BLaER1 treated with 17β-estradiol and CSF1 and Interleukin-3, amounts not matched to agents 10 nM and 100 nM (cell line): ENCODE results near the gene RECQL5.

ENCODE experiments used
- H3K27ac ChIP-seq, 11 experiments: shearing (Covaris generic); formaldehyde crosslinking; 2 replicates each; pipeline ENCODE4 v1.8.1; 2022
- H3K27me3 ChIP-seq, 11 experiments: shearing (Covaris generic); formaldehyde crosslinking; 2 replicates each; pipeline ENCODE4 v1.8.1; 2022
- H3K36me3 ChIP-seq, 11 experiments: shearing (Covaris generic); formaldehyde crosslinking; 2 replicates each; pipeline ENCODE4 v1.8.1; 2022
- H3K4me1 ChIP-seq, 10 experiments: shearing (Covaris generic); formaldehyde crosslinking; 2 replicates each; pipeline ENCODE4 v1.8.1; 2022
- H3K4me2 ChIP-seq, 11 experiments: shearing (Covaris generic); formaldehyde crosslinking; 2 replicates each; pipeline ENCODE4 v1.8.1; 2022
- H3K4me3 ChIP-seq, 10 experiments: shearing (Covaris generic); formaldehyde crosslinking; 2 replicates each; pipeline ENCODE4 v1.8.1; 2022
- H3K9ac ChIP-seq, 11 experiments: shearing (Covaris generic); formaldehyde crosslinking; 2 replicates each; pipeline ENCODE4 v1.8.1; 2022
- H3K9me3 ChIP-seq, 11 experiments: shearing (Covaris generic); formaldehyde crosslinking; replicated peaks in 1 of 11; 2 replicates each; pipeline ENCODE4 v1.8.1; 2022
- H4K20me1 ChIP-seq, 11 experiments: shearing (Covaris generic); formaldehyde crosslinking; 2 replicates each; pipeline ENCODE4 v1.8.1; 2022
- Cebpa-rat ChIP-seq, 11 experiments: shearing (Covaris generic); IDR thresholded peaks; 2 replicates each; pipeline ENCODE4 v1.8.1; 2022

RECQL5 gene

GRCh38 chr17:75626496-75627038 lies 40.4 kb downstream of the RECQL5 start:
- H3K9ac ChIP-seq, result peak overlapping the region; percentile 22 to 73 (median 60); a peak in 19 of 22 replicates
- peaks cover 21 to 76% (median 66%) of the 10 kb centered on the region in 10 experiments for H3K4me1 ChIP-seq
- H3K36me3 ChIP-seq, result peaks cover 31 to 92% (median 64%) of the 10 kb centered on the region in 11 experiments
- no peak for TF ChIP-seq Cebpa-rat (IDR thresholded peaks at IDR 0.05)
- no peaks in the 10 kb centered on the region for H3K27me3 ChIP-seq
- peak overlapping the region in 5 of 10 experiments; percentile 2 to 33 (median 7); a peak in 6 of 20 replicates for H3K4me3 ChIP-seq
- no peaks in the 10 kb centered on the region for H3K9me3 ChIP-seq
- H3K4me2 ChIP-seq, result peak overlapping the region; percentile 29 to 97 (median 86)
- peaks cover 0 to 83% (median 19%) of the 10 kb centered on the region in 11 experiments; a peak in 17 of 22 replicates for H4K20me1 ChIP-seq
- H3K27ac ChIP-seq, result peak overlapping the region in 8 of 11 experiments; percentile 39 to 83 (median 70); a peak in 17 of 22 replicates

- Histone ChIP-seq H3K4me1 (peaks cover 21 to 70% (median 62%) of the 10 kb centered on the region in 10 experiments), H3K27me3 (no peaks in the 10 kb centered on the region), H3K27ac (peak overlapping the region in 8 of 11 experiments; percentile 39 to 83 (median 70); a peak in 17 of 22 replicates), H4K20me1 (peaks cover 0 to 89% (median 19%) of the 10 kb centered on the region in 11 experiments; a peak in 17 of 22 replicates), H3K9me3 (no peaks in the 10 kb centered on the region), H3K9ac (peak overlapping the region; percentile 22 to 73 (median 60); a peak in 19 of 22 replicates), H3K4me2 (peak overlapping the region; percentile 29 to 97 (median 86)), H3K36me3 (peaks cover 37 to 93% (median 70%) of the 10 kb centered on the region in 11 experiments), H3K4me3 (peak overlapping the region in 4 of 10 experiments; percentile 2 to 33 (median 6); a peak in 4 of 20 replicates)
- TF ChIP-seq Cebpa-rat (IDR thresholded peaks at IDR 0.05), result no peak
These were observed 41.0 kb downstream of the RECQL5 start for GRCh38 chr17:75625813-75626486.

GRCh38 chr17:75624714-75625345 lies 42.1 kb downstream of the RECQL5 start:
- H3K9ac ChIP-seq, result peak overlapping the region in 6 of 11 experiments; percentile 9 to 72 (median 51); a peak in 5 of 22 replicates
- H3K4me1 ChIP-seq, result peaks cover 21 to 65% (median 59%) of the 10 kb centered on the region in 10 experiments
- H3K36me3 ChIP-seq, result peaks cover 48 to 95% (median 76%) of the 10 kb centered on the region in 11 experiments
- no peaks in the 10 kb centered on the region for H3K27me3 ChIP-seq
- H3K4me2 ChIP-seq, result peak overlapping the region in 8 of 11 experiments; percentile 67 to 97 (median 90); a peak in 16 of 22 replicates
- H4K20me1 ChIP-seq, result peaks cover 0 to 93% (median 19%) of the 10 kb centered on the region in 11 experiments; a peak in 17 of 22 replicates
- TF ChIP-seq Cebpa-rat (IDR thresholded peaks at IDR 0.05), result no peak
- H3K9me3 ChIP-seq, result no peaks in the 10 kb centered on the region
- H3K27ac ChIP-seq, result peak overlapping the region in 5 of 11 experiments; percentile 6 to 83 (median 74); a peak in 7 of 22 replicates
- no peak overlapping the region; a peak in 1 of 20 replicates for H3K4me3 ChIP-seq

GRCh38 chr17:75624021-75624420 lies 42.9 kb downstream of the RECQL5 start:
- Histone ChIP-seq H3K27me3 (no peaks in the 10 kb centered on the region), H3K4me1 (peaks cover 21 to 57% (median 51%) of the 10 kb centered on the region in 10 experiments), H4K20me1 (peaks cover 0 to 94% (median 19%) of the 10 kb centered on the region in 11 experiments; a peak in 17 of 22 replicates), H3K27ac (peak overlapping the region in 2 of 11 experiments; percentile 6 to 79; a peak in 2 of 22 replicates), H3K9ac (peak overlapping the region in 2 of 11 experiments; percentile 22 to 23; a peak in 3 of 22 replicates), H3K4me2 (peak overlapping the region in 3 of 11 experiments; percentile 67 to 97 (median 91); a peak in 5 of 22 replicates), H3K36me3 (peaks cover 56 to 99% (median 84%) of the 10 kb centered on the region in 11 experiments), H3K9me3 (no peaks in the 10 kb centered on the region), H3K4me3 (no peak overlapping the region)
- TF ChIP-seq Cebpa-rat (IDR thresholded peaks at IDR 0.05), result no peak

GRCh38 chr17:75623386-75623785 lies 43.6 kb downstream of the RECQL5 start:
- peaks cover 21 to 50% (median 45%) of the 10 kb centered on the region in 10 experiments for H3K4me1 ChIP-seq
- H3K27ac ChIP-seq, result 0 out of 22 replicates have a peak overlapping the region, but pooled peaks of 1 of the 11 experiments have one; percentile 20
- TF ChIP-seq Cebpa-rat (IDR thresholded peaks at IDR 0.05), result no peak
- H3K27me3 ChIP-seq, result no peaks in the 10 kb centered on the region
- H3K9me3 ChIP-seq, result no peaks in the 10 kb centered on the region
- peaks cover 63 to 100% (median 90%) of the 10 kb centered on the region in 11 experiments for H3K36me3 ChIP-seq
- no peak overlapping the region for H3K4me3 ChIP-seq
- no peak overlapping the region for H3K4me2 ChIP-seq
- no peak overlapping the region for H3K9ac ChIP-seq
- peaks cover 0 to 92% (median 19%) of the 10 kb centered on the region in 11 experiments; a peak in 17 of 22 replicates for H4K20me1 ChIP-seq

GRCh38 chr17:75622771-75623273 lies 44.1 kb downstream of the RECQL5 start:
- Histone ChIP-seq H3K27me3 (no peaks in the 10 kb centered on the region), H3K4me1 (peaks cover 21 to 45% (median 39%) of the 10 kb centered on the region in 10 experiments), H3K36me3 (peaks cover 68 to 100% (median 94%) of the 10 kb centered on the region in 11 experiments), H3K4me2 (no peak overlapping the region), H3K4me3 (no peak overlapping the region), H3K9ac (no peak overlapping the region), H3K9me3 (no peaks in the 10 kb centered on the region), H4K20me1 (peaks cover 0 to 88% (median 19%) of the 10 kb centered on the region in 11 experiments; a peak in 17 of 22 replicates), H3K27ac (peak overlapping the region in 1 of 11 experiments; percentile 20; a peak in 1 of 22 replicates)
- no peak for TF ChIP-seq Cebpa-rat (IDR thresholded peaks at IDR 0.05)

GRCh38 chr17:75622076-75622475 lies 44.9 kb downstream of the RECQL5 start:
- peaks cover 0 to 91% (median 18%) of the 10 kb centered on the region in 11 experiments; a peak in 17 of 22 replicates for H4K20me1 ChIP-seq
- H3K4me1 ChIP-seq, result peaks cover 18 to 37% (median 32%) of the 10 kb centered on the region in 10 experiments
- peak overlapping the region in 2 of 11 experiments; percentile 8 to 24; a peak in 1 of 22 replicates for H3K9ac ChIP-seq

GRCh38 chr17:75621489-75621888 lies 45.5 kb downstream of the RECQL5 start:
- Histone ChIP-seq H3K27ac (no peak overlapping the region; a peak in 1 of 22 replicates), H3K4me2 (no peak overlapping the region), H3K27me3 (no peaks in the 10 kb centered on the region), H3K9me3 (no peaks in the 10 kb centered on the region), H4K20me1 (peaks cover 0 to 91% (median 14%) of the 10 kb centered on the region in 11 experiments; a peak in 17 of 22 replicates), H3K36me3 (peaks cover 74 to 100% (median 97%) of the 10 kb centered on the region in 11 experiments), H3K4me3 (no peak overlapping the region), H3K4me1 (peaks cover 12 to 31% (median 26%) of the 10 kb centered on the region in 10 experiments), H3K9ac (no peak overlapping the region)
- TF ChIP-seq Cebpa-rat (IDR thresholded peaks at IDR 0.05), result no peak

More at GRCh38 chr17:75622076-75622475, 44.9 kb downstream of the RECQL5 start:
- H3K27ac ChIP-seq, result no peak overlapping the region; a peak in 1 of 22 replicates
- H3K4me3 ChIP-seq, result no peak overlapping the region
- no peaks in the 10 kb centered on the region for H3K27me3 ChIP-seq
- H3K36me3 ChIP-seq, result peaks cover 71 to 100% (median 97%) of the 10 kb centered on the region in 11 experiments
- no peaks in the 10 kb centered on the region for H3K9me3 ChIP-seq
- TF ChIP-seq Cebpa-rat (IDR thresholded peaks at IDR 0.05), result no peak
- no peak overlapping the region for H3K4me2 ChIP-seq
